Activated CD8-positive, alpha-beta memory T cell treated with anti-CD3 and anti-CD28 coated beads, Interleukin-2, amount 10 ng/mL, durations not matched to agents 7 days and 5 days (primary cell): ENCODE measurements around the gene SULT1A3. TPM values are rescaled to one million over a fixed set of nuclear protein-coding genes. Genes with fewer than 3 reads are reported as not detected.
"Not testable (repeated sequence)": the region's sequence is repeated elsewhere in the genome, so short reads cannot be mapped to it uniquely, and the experiment has no call there.

Experiments
- ATAC-seq: fragments of 150-1000 bp; cut with Tn5 transposase; one replicate; pipeline ENCODE4 v1.10.0; 2021; ENCODE audit warnings: moderate library complexity
- CTCF ChIA-PET: fragments of 350-600 bp; sonication (Branson Sonifier 250); formaldehyde crosslinking; loops from one replicate; lab custom pipeline; 2021; ENCODE audit warnings: antibody characterized with exemption; lab: Charles Lee
- DNase-seq: peaks from one replicate; pipeline ENCODE4 v3.0.0-alpha.2; 2020
- H3K27ac Mint-ChIP-seq: one replicate; pipeline ENCODE4 v1.8.0; 2021; ENCODE audit warnings: mild to moderate bottlenecking, mixed read lengths
- H3K27me3 Mint-ChIP-seq: one replicate; pipeline ENCODE4 v1.8.0; 2021; ENCODE audit warnings: mixed read lengths
- H3K36me3 Mint-ChIP-seq: one replicate; pipeline ENCODE4 v1.8.0; 2021; ENCODE audit warnings: mild to moderate bottlenecking, mixed read lengths
- H3K4me1 Mint-ChIP-seq: one replicate; pipeline ENCODE4 v1.8.0; 2021; ENCODE audit warnings: mixed read lengths
- H3K4me3 Mint-ChIP-seq: one replicate; pipeline ENCODE4 v1.8.0; 2021; ENCODE audit warnings: mild to moderate bottlenecking, moderate library complexity, mixed read lengths
- H3K9me3 Mint-ChIP-seq: one replicate; pipeline ENCODE4 v1.8.0; 2022; ENCODE audit warnings: low read depth, mixed read lengths
- total RNA-seq, 2 experiments: library from RNA; stranded (reverse); gene quantifications; one replicate each; pipeline ENCODE4 v1.2.3, GENCODE V29; 2021

SULT1A3 gene
- total RNA-seq, 2 experiments from 2014 or later, result 23.4 to 29.6 TPM

GRCh38 chr16:30193615-30194014 lies 5.4 kb upstream of the SULT1A3 start, which contains the start of the genes BOLA2B and SLX1A:
TSS of gene BOLA2B (minus strand) at chr16:30193666. CDS start at chr16:30193595, 71 bp downstream.
TSS of gene SLX1A (plus strand) at chr16:30193875. CDS start at chr16:30194085, 210 bp downstream.
- CTCF ChIA-PET, H3K4me3 Mint-ChIP-seq, H3K9me3 Mint-ChIP-seq, H3K27me3 Mint-ChIP-seq, DNase-seq, H3K4me1 Mint-ChIP-seq, H3K27ac Mint-ChIP-seq, H3K36me3 Mint-ChIP-seq: not testable (repeated sequence)
- ATAC-seq, result peak; percentile 88

- H3K36me3 Mint-ChIP-seq, CTCF ChIA-PET, H3K27me3 Mint-ChIP-seq, H3K4me3 Mint-ChIP-seq, H3K4me1 Mint-ChIP-seq, H3K9me3 Mint-ChIP-seq, H3K27ac Mint-ChIP-seq: not testable (repeated sequence)
- ATAC-seq, result peak; percentile 81
- DNase-seq, result peak; percentile 40
Measured at GRCh38 chr16:30194172-30194925, 4.7 kb upstream of the SULT1A3 start.

GRCh38 chr16:30197001-30197400 lies 2.1 kb upstream of the SULT1A3 start:
- ATAC-seq, CTCF ChIA-PET, DNase-seq, H3K4me3 Mint-ChIP-seq, H3K27me3 Mint-ChIP-seq, H3K27ac Mint-ChIP-seq, H3K4me1 Mint-ChIP-seq, H3K9me3 Mint-ChIP-seq, H3K36me3 Mint-ChIP-seq: not testable (repeated sequence)

GRCh38 chr16:30199608-30200343 lies 721 bp downstream of the SULT1A3 start:
- CTCF ChIA-PET, H3K4me3 Mint-ChIP-seq, H3K4me1 Mint-ChIP-seq, H3K27me3 Mint-ChIP-seq, H3K9me3 Mint-ChIP-seq, DNase-seq, H3K27ac Mint-ChIP-seq, H3K36me3 Mint-ChIP-seq, ATAC-seq: not testable (repeated sequence)

GRCh38 chr16:30205541-30206236 lies 6.6 kb downstream of the SULT1A3 start:
- H3K4me1 Mint-ChIP-seq, H3K4me3 Mint-ChIP-seq, H3K36me3 Mint-ChIP-seq, H3K9me3 Mint-ChIP-seq, H3K27ac Mint-ChIP-seq, CTCF ChIA-PET, H3K27me3 Mint-ChIP-seq: not testable (repeated sequence)
- ATAC-seq, result peak; percentile 70
- DNase-seq, result peak; percentile 31

- H3K4me1 Mint-ChIP-seq, H3K4me3 Mint-ChIP-seq, H3K27me3 Mint-ChIP-seq, DNase-seq, CTCF ChIA-PET, H3K27ac Mint-ChIP-seq, H3K36me3 Mint-ChIP-seq, H3K9me3 Mint-ChIP-seq: not testable (repeated sequence)
- peak; percentile 65 for ATAC-seq
Measured at GRCh38 chr16:30206252-30206651, 7.2 kb downstream of the SULT1A3 start.

GRCh38 chr16:30207063-30207704 lies 8.1 kb downstream of the SULT1A3 start:
- CTCF ChIA-PET, H3K36me3 Mint-ChIP-seq, H3K4me3 Mint-ChIP-seq, H3K27me3 Mint-ChIP-seq, H3K9me3 Mint-ChIP-seq, H3K27ac Mint-ChIP-seq, H3K4me1 Mint-ChIP-seq, ATAC-seq: not testable (repeated sequence)
- peak; percentile 22 for DNase-seq

GRCh38 chr16:30209032-30209431 lies 10.0 kb downstream of the SULT1A3 start:
- H3K4me3 Mint-ChIP-seq, H3K27me3 Mint-ChIP-seq, H3K4me1 Mint-ChIP-seq, CTCF ChIA-PET, H3K27ac Mint-ChIP-seq, H3K36me3 Mint-ChIP-seq, H3K9me3 Mint-ChIP-seq, DNase-seq: not testable (repeated sequence)
- ATAC-seq, result peak; percentile 28

GRCh38 chr16:30211414-30211813 lies 12.4 kb downstream of the SULT1A3 start:
- H3K36me3 Mint-ChIP-seq, H3K9me3 Mint-ChIP-seq, H3K4me1 Mint-ChIP-seq, H3K27me3 Mint-ChIP-seq, H3K27ac Mint-ChIP-seq, H3K4me3 Mint-ChIP-seq, CTCF ChIA-PET, DNase-seq: not testable (repeated sequence)
- ATAC-seq, result peak; percentile 51

GRCh38 chr16:30217082-30217481 lies 18.0 kb downstream of the SULT1A3 start:
- ATAC-seq, H3K4me3 Mint-ChIP-seq, H3K9me3 Mint-ChIP-seq, H3K36me3 Mint-ChIP-seq, H3K27me3 Mint-ChIP-seq, H3K4me1 Mint-ChIP-seq, H3K27ac Mint-ChIP-seq, CTCF ChIA-PET: not testable (repeated sequence)
- peak; percentile 7 for DNase-seq

- H3K36me3 Mint-ChIP-seq, ATAC-seq, H3K4me1 Mint-ChIP-seq, DNase-seq, H3K4me3 Mint-ChIP-seq, CTCF ChIA-PET, H3K27me3 Mint-ChIP-seq, H3K27ac Mint-ChIP-seq, H3K9me3 Mint-ChIP-seq: not testable (repeated sequence)
Measured at GRCh38 chr16:30248379-30248778, 49.3 kb downstream of the SULT1A3 start, which contains the start of gene NPIPB13. TSS of gene NPIPB13 (minus strand) at chr16:30248479. CDS start at chr16:30245573, 2,906 bp downstream.
